Transverse colon (tissue), 4 donors: ENCODE results near the gene NDNF.

ENCODE experiments used
- CTCF ChIP-seq, 5 experiments: fragments of 200-600 bp in 3 of 5; fragments of 450-650 bp in 2 of 5; sonication (generic) in 3 of 5; IDR thresholded peaks; 1 replicate in 2 of 5; 2 replicates in 3 of 5; pipeline ENCODE4 v1.5.1; 2016 to 2017; ENCODE audit warnings: antibody characterized with exemption in 5 of 5, inconsistent platforms in 3 of 5, mild to moderate bottlenecking in 2 of 5, moderate library complexity in 1 of 5
- POLR2A ChIP-seq: fragments of 450-650 bp; IDR thresholded peaks from one replicate; pipeline ENCODE4 v1.6.1; 2016; ENCODE audit warnings: antibody characterized with exemption, mild to moderate bottlenecking, moderate library complexity
- POLR2AphosphoS5 ChIP-seq, 3 donors: sonication (generic); formaldehyde crosslinking; IDR thresholded peaks; one replicate each; pipeline ENCODE4 v1.6.1; 2016; ENCODE audit warnings: antibody characterized with exemption in 3 of 3

- no peak for TF ChIP-seq CTCF (IDR thresholded peaks at IDR 0.05)
- TF ChIP-seq POLR2A = no peak
- TF ChIP-seq POLR2AphosphoS5 (IDR thresholded peaks at IDR 0.05) = no peak
Measured at GRCh38 chr4:121057466-121057922, 14.8 kb downstream of the NDNF start.
